HG03066 (cell line): ENCODE data around the gene SLC38A10.
"Not testable (repeated sequence)": the region's sequence is repeated elsewhere in the genome, so short reads cannot be mapped to it uniquely, and the experiment has no call there.

Source experiments
- ATAC-seq: cut with Tn5 transposase; IDR thresholded peaks from one replicate; pipeline ENCODE4 v1.9.1; 2021; ENCODE audit warnings: low read depth; ENCODE audit not compliant: unreplicated experiment

Gene SLC38A10

GRCh38 chr17:81314398-81315081 is 19.4 kb upstream of the SLC38A10 start:
- no peak for ATAC-seq

GRCh38 chr17:81313776-81314397 is 18.8 kb upstream of the SLC38A10 start:
- no peak for ATAC-seq

DNA sequence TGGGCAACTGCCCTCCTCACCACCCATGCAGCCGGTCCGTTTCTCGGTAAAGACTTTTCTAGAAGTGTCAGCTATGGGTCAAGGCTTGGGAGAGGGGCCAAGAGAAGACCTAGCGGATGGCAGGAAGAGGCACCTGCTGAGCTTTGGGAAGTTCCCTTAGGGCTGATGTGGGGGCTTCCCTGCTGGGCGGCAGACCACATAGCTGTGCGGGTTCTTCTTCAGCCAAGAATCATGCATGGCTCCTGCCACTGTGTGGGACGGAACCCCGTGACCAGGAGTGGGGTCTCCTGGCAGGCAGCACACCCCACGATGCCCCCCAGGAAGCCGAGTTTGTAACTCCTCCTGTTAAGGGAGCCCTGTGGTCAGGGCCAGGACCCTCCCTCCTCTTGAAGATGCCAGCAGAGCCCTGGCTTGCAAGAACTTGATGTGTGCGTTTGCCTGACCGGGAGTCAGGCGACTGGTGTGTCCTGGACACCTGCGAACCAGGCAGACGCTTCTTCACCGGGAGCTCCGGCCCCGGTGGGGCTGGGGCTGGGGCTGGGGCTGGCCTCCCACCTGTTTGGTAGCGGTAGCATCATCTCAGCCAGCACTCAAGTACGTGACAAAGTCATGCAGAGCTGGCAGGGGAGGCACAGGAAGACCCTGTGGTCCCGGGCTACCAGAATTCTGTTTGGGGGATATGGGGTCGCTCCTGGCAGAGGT is 17.7 kb upstream of the SLC38A10 start:
- ATAC-seq: no peak

- no peak for ATAC-seq
These were observed 16.8 kb upstream of the SLC38A10 start for GRCh38 chr17:81311946-81312345.

DNA sequence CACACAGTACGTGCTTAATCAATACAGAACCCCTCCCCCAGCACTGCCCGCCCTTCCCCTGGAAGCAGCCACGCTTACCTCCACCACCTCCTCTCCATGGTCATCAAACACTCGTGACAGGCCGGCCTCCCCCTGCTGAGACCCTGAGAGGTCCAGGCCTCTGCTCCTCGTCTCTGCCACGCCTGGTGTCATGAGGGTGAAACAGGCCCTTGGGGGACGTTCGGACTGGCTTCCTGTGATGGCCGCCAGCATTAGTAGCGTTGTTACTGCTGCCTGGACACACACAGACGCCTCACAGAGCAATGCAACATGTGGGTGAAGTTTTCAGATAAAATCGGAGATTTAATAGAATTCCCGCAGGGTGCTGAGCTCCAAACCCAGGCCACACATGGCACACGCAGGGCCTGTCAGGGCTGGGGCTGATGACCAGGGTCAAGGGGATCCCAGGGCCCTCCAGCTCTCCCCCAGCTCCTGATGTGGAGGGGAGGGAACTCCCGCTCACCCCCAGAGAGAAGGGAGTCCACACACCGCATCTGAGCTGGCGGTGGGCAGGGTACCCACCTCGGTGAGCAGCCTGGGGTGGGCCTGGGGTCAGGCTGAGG is 15.9 kb upstream of the SLC38A10 start:
- ATAC-seq: no peak

DNA sequence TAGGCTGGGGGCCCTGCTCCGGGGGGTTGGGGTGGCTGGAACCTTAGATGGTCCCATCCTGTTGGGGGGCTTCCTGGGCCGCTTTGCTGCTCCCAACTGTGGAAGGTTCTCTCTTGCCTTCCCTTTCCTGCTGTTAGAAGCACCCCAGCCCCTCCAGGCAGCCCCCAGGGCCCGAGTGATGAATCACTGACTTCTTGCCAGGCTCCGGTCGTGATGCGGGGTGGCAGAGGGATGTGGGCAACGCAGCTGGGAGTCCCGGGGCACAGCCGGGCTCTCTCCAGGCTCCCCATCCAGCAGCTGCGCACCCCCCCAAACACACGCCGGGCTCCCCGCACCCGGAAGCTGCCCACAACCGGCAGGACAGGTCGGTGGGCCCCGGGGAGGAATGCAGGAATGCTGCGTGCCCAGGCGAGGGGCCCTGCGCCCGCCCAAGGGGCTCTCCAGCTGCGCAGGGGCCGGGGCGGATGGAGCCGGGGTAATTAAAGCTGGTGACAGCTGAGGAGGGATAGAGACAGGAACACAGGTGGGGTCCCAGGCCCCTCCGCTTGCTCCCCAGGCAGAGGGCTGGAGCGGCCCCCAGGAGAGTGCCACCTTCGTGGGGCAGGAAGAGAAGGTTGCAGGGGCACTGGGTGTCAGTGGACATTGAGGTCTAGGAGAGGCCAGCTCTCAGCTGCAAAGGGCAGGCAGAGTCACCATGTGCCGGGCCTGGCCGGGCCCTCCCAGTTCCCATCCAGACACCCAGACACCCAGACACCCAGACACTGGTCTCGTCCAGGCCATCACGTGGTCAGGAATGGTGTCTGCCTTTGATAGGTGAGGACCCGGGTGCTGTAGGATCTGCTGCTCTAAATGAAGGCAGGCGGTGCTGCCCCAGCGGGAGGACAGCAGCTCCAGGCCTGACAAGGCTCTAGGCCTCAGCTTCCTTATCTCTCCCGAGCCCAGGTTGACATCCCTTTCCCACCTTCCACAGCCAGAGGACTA is 15.0 kb upstream of the SLC38A10 start:
- ATAC-seq: no peak

GRCh38 chr17:81309140-81309858 is 14.2 kb upstream of the SLC38A10 start:
- ATAC-seq: no peak

DNA sequence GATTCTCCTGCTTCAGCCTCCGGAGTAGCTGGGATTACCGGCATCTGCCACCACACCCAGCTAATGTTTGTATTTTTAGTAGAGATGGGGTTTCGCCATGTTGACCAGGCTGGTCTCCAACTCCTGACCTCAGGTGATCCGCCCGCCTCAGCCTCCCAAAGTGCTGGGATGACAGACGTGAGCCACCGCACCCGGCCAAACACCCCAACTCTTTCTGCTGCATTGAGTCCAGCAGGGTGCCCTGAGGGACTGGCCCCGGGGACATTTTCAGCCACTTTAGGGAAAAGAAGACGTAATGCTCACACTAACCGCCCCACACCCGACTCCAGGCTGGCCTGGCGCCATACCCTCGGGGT is 13.7 kb upstream of the SLC38A10 start:
- ATAC-seq: not testable (repeated sequence)

GRCh38 chr17:81307636-81308560 is 12.8 kb upstream of the SLC38A10 start:
- no peak for ATAC-seq

- ATAC-seq: no peak
These were observed 11.9 kb upstream of the SLC38A10 start for GRCh38 chr17:81306898-81307510.

GRCh38 chr17:81306491-81306890 is 11.4 kb upstream of the SLC38A10 start:
- no peak for ATAC-seq

DNA sequence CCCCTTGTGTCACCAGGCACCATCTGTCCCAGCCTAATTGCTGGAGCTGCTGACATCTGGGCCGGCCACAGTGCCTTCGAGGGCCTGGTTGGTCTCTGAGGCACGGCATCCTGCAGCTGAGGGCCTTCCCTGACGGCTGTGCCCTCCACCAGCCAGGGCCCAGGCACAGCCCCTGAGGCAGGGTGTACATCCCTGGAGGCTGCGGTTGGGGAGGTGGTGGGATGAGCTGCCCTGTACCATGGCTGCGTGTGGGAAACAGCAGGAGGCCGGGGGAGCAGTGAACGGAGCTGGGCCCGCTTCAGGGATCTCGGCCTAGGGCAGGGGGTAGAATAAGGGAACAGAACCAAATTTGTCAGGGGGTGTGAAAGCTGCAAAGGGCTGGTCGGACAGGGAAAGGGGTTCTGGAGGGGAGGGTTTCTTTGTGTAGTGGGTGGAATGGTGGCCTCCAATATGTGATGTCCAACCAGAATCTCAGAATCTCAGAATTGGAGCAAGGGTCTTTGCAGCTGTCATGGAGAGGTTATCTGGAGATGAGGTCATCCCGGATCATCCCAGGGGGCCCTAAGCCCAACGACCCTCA is 10.0 kb upstream of the SLC38A10 start:
- ATAC-seq: no peak

DNA sequence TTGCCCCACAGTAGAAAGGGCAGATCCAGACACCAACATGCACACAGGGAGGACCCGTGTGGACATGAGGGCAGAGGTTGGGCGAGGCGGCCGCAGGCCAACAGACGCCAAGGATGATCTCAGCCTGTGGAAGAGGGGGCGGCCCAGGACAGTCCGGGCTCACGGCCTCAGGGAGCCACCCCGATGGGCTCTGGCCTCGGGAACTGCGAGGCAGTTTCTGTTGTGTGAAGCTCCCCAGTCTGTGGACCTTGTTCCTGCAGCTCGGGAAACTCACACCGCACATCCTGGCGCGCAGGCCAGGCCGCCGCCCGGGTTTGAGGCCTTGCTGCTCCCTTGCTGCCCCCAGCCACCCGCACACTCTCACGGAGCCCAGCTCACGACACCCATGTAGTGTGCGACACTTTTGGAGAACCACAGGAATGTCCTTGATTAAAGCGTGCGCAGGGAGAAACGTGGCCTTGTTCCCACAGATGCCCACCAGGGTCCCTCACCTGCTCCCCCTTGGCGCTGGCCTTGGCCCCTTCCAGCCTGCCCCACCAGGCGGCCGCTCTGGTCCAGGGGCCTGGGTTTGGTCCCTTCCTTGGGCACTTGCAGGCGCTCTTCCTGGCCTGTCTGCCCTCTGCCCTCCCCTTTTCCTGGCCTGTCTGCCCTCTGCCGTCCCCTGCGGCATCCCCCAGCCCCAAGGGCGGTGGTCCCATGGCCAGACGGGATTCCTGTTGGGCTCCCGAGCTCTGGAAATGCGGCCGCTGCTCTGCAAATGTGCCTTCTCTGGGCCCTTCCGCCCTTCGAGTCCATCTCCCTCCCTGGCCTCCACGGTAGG is 9.3 kb upstream of the SLC38A10 start:
- no peak for ATAC-seq

DNA sequence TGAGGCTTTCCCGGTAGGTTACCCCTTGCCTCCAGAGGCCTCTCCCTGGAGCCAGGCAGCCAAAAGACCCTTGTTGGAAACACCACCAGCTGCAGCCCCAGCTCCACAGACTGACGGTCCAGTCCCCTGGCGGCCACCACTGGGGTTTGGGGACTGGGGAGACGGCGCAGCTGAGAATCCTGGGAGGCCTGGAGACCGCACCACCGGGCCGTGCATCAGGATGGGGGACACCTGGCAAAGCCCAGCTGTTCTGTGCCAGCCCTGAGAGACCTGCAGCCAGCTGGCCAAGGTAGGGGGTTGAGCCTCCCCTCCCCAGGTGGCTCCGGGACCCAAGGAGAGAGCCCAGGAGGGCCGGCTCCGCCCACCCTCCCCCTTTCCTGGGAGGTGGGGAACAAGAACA is 8.3 kb upstream of the SLC38A10 start:
- no peak for ATAC-seq

GRCh38 chr17:81302861-81303333 is 7.8 kb upstream of the SLC38A10 start:
- ATAC-seq: no peak

- ATAC-seq: no peak
These were observed 7.2 kb upstream of the SLC38A10 start for GRCh38 chr17:81302324-81302723.
